GM12892 (cell line): ENCODE measurements around the gene EXOC6B.

ENCODE experiments used
- DNase-seq: peaks from one replicate; pipeline ENCODE4 v3.0.0; 2011; ENCODE audit not compliant: insufficient read length
- FAIRE-seq: peaks from 2 replicates; lab custom pipeline; 2011; peaks lifted over from hg19 to GRCh38; lab: Jason Lieb, UNC
- POLR2A ChIP-seq: IDR thresholded peaks from 2 replicates; pipeline ENCODE4 v1.6.1; 2011; ENCODE audit warnings: low read depth, low read length, control low read depth
- POLR2AphosphoS5 ChIP-seq: IDR thresholded peaks from 2 replicates; pipeline ENCODE4 v1.6.1; 2011; ENCODE audit warnings: low read depth, low read length, control low read depth
- TAF1 ChIP-seq: IDR thresholded peaks from 2 replicates; pipeline ENCODE4 v1.6.1; 2011; ENCODE audit warnings: low read depth, mild to moderate bottlenecking, control low read depth, low read length, borderline replicate concordance

Gene EXOC6B

GRCh38 chr2:72263043-72263775 lies 562.6 kb downstream of the EXOC6B start:
- TF ChIP-seq TAF1 (no peak), POLR2A (no peak), POLR2AphosphoS5 (no peak)
- DNase-seq (no peak), FAIRE-seq (no peak)

GRCh38 chr2:72261076-72261475 lies 564.8 kb downstream of the EXOC6B start:
- TF ChIP-seq TAF1 (no peak), POLR2A (no peak), POLR2AphosphoS5 (no peak)
- FAIRE-seq (no peak), DNase-seq (no peak)

- FAIRE-seq: no peak
- TF ChIP-seq POLR2A (no peak), POLR2AphosphoS5 (no peak), TAF1 (no peak)
- no peak for DNase-seq
Measured at GRCh38 chr2:72255540-72255939, 570.3 kb downstream of the EXOC6B start.

GRCh38 chr2:72254831-72255451 lies 570.9 kb downstream of the EXOC6B start:
- DNase-seq (no peak), FAIRE-seq (no peak)
- no peak for TF ChIP-seq POLR2AphosphoS5
- no peak for TF ChIP-seq TAF1
- no peak for TF ChIP-seq POLR2A

- FAIRE-seq (no peak), DNase-seq (no peak)
- TF ChIP-seq POLR2A (no peak), TAF1 (no peak), POLR2AphosphoS5 (no peak)
Measured at GRCh38 chr2:72238311-72238710, 587.5 kb downstream of the EXOC6B start.

GRCh38 chr2:72237549-72237948 lies 588.3 kb downstream of the EXOC6B start:
- TF ChIP-seq POLR2AphosphoS5 (no peak), POLR2A (no peak), TAF1 (no peak)
- no peak for DNase-seq
- no peak for FAIRE-seq

GRCh38 chr2:72236445-72237067 lies 589.3 kb downstream of the EXOC6B start:
- FAIRE-seq: no peak
- no peak for TF ChIP-seq TAF1
- TF ChIP-seq POLR2A: no peak
- no peak for TF ChIP-seq POLR2AphosphoS5
- no peak for DNase-seq

- DNase-seq: no peak
- TF ChIP-seq POLR2A: no peak
- TF ChIP-seq TAF1: no peak
- TF ChIP-seq POLR2AphosphoS5: no peak
- FAIRE-seq: no peak
Measured at GRCh38 chr2:72235497-72236415, 590.1 kb downstream of the EXOC6B start.

- no peak for TF ChIP-seq TAF1
- no peak for TF ChIP-seq POLR2A
- FAIRE-seq (no peak), DNase-seq (no peak)
Measured at GRCh38 chr2:72233211-72233610, 592.6 kb downstream of the EXOC6B start.

- no peak for TF ChIP-seq POLR2AphosphoS5
- TF ChIP-seq TAF1: no peak
- TF ChIP-seq POLR2A: no peak
- FAIRE-seq (no peak), DNase-seq (no peak)
Measured at GRCh38 chr2:72222829-72223564, 602.8 kb downstream of the EXOC6B start.

GRCh38 chr2:72220170-72220569 lies 605.7 kb downstream of the EXOC6B start:
- DNase-seq: no peak
- no peak for FAIRE-seq
- TF ChIP-seq POLR2AphosphoS5: no peak
- no peak for TF ChIP-seq TAF1
- TF ChIP-seq POLR2A: no peak
